ENCODE measurements around the gene EZH1.

EZH1 gene

DNA sequence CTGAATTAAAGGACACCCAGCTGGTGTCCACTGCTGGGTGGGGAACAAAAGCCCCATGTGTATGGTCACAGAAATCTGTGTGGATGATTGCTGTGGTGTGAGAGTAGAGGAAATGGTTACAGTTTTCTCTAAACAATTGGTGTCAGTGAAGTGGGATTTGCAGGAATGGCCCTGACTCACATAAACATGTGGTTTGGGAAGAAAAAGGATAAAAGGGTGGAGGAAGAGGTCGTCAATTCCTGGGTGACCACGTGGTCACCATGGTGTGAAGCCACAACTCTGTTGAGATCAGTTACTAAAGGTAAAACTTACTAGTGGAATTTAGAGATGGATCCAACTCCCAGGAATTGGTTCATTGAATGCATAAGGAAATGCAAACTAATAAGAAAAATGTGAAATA lies 89.3 kb downstream of the EZH1 start:
- Histone ChIP-seq H3K4me3 (ENCODE audit: insufficient read depth, low read depth, low read length, poor library complexity, severe bottlenecking) (no peak overlapping the region), H3K27ac (ENCODE audit: insufficient read depth, low read length, poor library complexity, severe bottlenecking) (no peak overlapping the region), H3K9me3 (ENCODE audit: control insufficient read depth, low read length) (no peaks in the 10 kb centered on the region), H3K27me3 (replicated peaks; ENCODE audit: control insufficient read depth, insufficient read depth, low read length, poor library complexity, severe bottlenecking) (peaks cover 6% of the 10 kb centered on the region), H3K36me3 (ENCODE audit: control insufficient read depth, insufficient read depth, low read length) (no peaks in the 10 kb centered on the region), H3K4me1 (ENCODE audit: control insufficient read depth, insufficient read depth, low read length, poor library complexity, severe bottlenecking) (peaks cover 2% of the 10 kb centered on the region)
- no peak for DNase-seq

- Histone ChIP-seq H3K4me1 (ENCODE audit: control insufficient read depth, insufficient read depth, low read length, poor library complexity, severe bottlenecking) (peaks cover 2% of the 10 kb centered on the region), H3K36me3 (ENCODE audit: control insufficient read depth, insufficient read depth, low read length) (no peaks in the 10 kb centered on the region), H3K9me3 (ENCODE audit: control insufficient read depth, low read length) (no peaks in the 10 kb centered on the region), H3K27ac (ENCODE audit: insufficient read depth, low read length, poor library complexity, severe bottlenecking) (no peak overlapping the region), H3K4me3 (ENCODE audit: insufficient read depth, low read depth, low read length, poor library complexity, severe bottlenecking) (no peak overlapping the region), H3K27me3 (replicated peaks; ENCODE audit: control insufficient read depth, insufficient read depth, low read length, poor library complexity, severe bottlenecking) (peaks cover 6% of the 10 kb centered on the region)
- no peak for DNase-seq
These were observed 91.4 kb downstream of the EZH1 start for GRCh38 chr17:42653179-42654124.

- Histone ChIP-seq H3K27ac (ENCODE audit: insufficient read depth, low read length, poor library complexity, severe bottlenecking) (no peak overlapping the region), H3K4me1 (ENCODE audit: control insufficient read depth, insufficient read depth, low read length, poor library complexity, severe bottlenecking) (peaks cover 2% of the 10 kb centered on the region), H3K4me3 (ENCODE audit: insufficient read depth, low read depth, low read length, poor library complexity, severe bottlenecking) (no peak overlapping the region), H3K36me3 (ENCODE audit: control insufficient read depth, insufficient read depth, low read length) (no peaks in the 10 kb centered on the region), H3K9me3 (ENCODE audit: control insufficient read depth, low read length) (no peaks in the 10 kb centered on the region), H3K27me3 (replicated peaks; ENCODE audit: control insufficient read depth, insufficient read depth, low read length, poor library complexity, severe bottlenecking) (peaks cover 6% of the 10 kb centered on the region)
- DNase-seq = no peak
These were observed 93.4 kb downstream of the EZH1 start for GRCh38 chr17:42651392-42651791.

All from effector memory CD4-positive, alpha-beta T cell (primary cell).